ENCODE results near the gene ZNF700.
"Not testable (repeated sequence)": the region's sequence is repeated elsewhere in the genome, so short reads cannot be mapped to it uniquely, and the experiment has no call there.

ZNF700 gene

GRCh38 chr19:11924886-11925650 is at the start of gene ZNF700:
Gene ZNF700, plus strand, starts transcription at chr19:11925107. Its CDS starts 104 bp downstream, at chr19:11925211.
- DNase-seq (ENCODE audit: low read depth in 2 of 2): peak; percentile 80 to 90

- DNase-seq (ENCODE audit: low read depth in 2 of 2): peak in 1 of 2 donors; percentile 1
Measured at GRCh38 chr19:11879687-11880266, 45.1 kb upstream of the ZNF700 start.

GRCh38 chr19:11880598-11880997 is 44.3 kb upstream of the ZNF700 start:
- DNase-seq (ENCODE audit: low read depth in 2 of 2): no peak

DNA sequence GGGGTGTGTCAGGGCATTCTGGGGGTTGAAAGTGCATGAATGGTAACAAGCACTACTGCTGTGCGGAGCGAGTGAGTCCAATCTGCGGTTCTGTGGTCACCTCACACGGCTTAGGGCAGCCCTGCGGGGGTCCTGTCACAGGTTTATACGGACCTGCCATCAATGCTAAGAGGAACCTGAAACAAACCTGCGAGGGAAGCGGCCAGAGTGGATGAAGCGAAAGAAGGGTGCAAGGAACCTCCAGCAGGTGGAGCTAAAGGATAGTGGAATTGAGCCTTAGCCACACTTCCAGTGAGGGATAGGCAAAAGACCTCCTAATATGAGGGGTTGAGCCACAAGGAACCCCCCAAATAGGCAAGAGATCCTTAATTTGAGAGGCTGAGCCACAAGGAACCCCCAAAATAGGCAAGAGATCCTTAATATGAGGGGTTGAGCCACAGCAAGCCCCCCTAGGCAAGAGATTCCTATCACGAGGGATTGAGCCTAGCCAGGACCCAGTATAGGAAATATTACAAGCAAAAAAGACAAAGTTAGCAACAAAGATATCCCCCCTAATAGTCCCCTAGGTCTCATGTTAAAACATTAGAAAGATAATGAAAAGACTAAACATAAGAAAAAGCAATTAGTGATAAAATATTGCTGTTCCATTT is 43.6 kb upstream of the ZNF700 start:
- DNase-seq (ENCODE audit: low read depth in 2 of 2): peak in 1 of 2 donors; percentile 30

GRCh38 chr19:11882606-11883005 is 42.3 kb upstream of the ZNF700 start:
- DNase-seq (ENCODE audit: low read depth in 2 of 2): no peak

- no peak for DNase-seq (ENCODE audit: low read depth in 2 of 2)
Measured at GRCh38 chr19:11887234-11887610, 37.7 kb upstream of the ZNF700 start.

DNA sequence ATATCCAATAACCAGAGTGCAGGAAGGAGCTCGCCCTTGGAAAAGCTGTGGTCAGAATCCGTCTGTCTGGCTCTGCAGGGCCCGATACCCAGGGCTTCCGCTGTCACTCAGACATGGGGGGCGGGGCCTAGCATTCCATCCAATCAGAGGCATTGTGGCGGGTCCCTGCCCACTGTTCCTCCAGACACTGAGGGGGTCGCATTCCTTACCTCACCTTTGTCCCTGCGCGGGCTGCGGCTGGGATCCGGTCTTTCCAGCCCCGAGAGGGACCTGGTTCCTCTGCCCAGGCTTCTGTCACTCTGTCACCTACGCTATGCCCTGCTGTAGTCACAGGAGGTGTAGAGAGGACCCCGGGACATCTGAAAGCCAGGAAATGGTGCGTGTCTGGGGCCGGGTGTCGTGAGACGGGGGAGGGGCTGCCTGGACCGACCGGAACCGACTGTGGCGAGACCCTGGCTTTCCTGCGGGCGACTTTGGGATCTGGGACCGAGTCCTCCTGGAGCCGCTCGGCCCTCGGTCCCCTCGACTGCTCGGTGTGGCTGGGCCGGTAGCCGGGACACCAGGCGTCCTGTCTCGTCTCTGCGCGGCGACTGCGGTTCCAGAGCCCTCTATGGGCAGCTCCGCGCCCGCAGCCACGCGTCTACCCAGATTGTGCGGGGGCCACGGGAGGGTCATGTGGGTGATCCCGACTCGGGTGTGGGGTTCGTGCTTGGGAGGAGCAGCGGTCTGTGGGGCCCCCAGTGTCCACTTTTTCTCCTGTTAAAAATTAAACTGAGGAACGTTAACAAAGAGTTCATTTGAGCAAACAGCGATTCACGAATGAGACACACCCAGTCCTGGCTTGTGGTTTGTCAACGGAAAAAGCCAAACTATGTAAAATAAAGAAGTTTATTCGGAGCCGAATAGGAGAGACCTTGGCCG is 37.0 kb upstream of the ZNF700 start, which contains the start of gene ZNF69:
Gene ZNF69 (plus strand): TSS at position 172 of the 921 bp plus-strand sequence. CDS start 142 bp downstream, at position 314.
- peak; percentile 33 to 36 for DNase-seq (ENCODE audit: low read depth in 2 of 2)

DNA sequence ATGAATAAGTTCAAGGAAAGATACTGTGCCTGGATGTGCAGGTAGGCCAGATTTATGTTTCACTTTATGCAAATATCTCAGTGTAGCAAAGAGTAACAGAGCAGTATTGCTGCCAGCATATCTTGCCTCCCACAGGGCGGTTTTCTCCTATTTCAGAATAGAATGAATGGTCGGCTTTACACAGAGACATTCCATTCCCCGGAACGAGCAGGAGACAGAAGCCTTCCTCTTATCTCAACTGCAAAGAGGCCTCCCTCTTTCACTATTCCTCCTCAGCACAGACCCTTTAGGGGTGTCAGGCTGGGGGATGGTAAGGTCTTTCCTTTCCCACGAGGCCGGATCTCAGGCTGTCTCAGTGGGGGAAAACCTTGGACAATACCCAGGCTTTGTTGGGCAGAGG is 35.0 kb upstream of the ZNF700 start:
- not testable (repeated sequence) for DNase-seq (ENCODE audit: low read depth in 2 of 2)

- no peak for DNase-seq (ENCODE audit: low read depth in 2 of 2)
Measured at GRCh38 chr19:11890634-11891033, 34.3 kb upstream of the ZNF700 start.

DNA sequence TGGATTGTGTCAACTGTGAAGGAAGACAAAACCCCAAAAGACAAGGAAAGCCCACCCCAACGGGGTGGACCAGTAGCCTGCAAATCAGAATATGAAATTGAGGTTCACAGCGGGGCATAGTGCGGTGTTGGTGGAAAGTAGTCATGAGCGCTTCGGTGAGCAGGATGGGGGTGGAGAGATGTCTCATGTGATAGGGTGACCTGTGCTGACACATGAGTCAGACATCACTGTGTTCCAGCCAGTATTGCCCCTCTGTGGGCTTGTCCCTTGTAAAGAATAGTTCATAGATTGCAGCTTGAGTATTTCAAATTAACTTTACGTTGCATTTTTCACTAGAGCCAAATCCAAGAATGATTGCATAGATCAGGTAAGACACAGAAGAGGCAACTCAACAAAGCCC is 30.1 kb upstream of the ZNF700 start:
- no peak for DNase-seq (ENCODE audit: low read depth in 2 of 2)

- DNase-seq (ENCODE audit: low read depth in 2 of 2): no peak
Measured at GRCh38 chr19:11902228-11902627, 22.7 kb upstream of the ZNF700 start.

GRCh38 chr19:11905928-11906327 is 19.0 kb upstream of the ZNF700 start:
- no peak for DNase-seq (ENCODE audit: low read depth in 2 of 2)

- not testable (repeated sequence) for DNase-seq (ENCODE audit: low read depth in 2 of 2)
Measured at GRCh38 chr19:11911937-11912336, 13.0 kb upstream of the ZNF700 start.

DNA sequence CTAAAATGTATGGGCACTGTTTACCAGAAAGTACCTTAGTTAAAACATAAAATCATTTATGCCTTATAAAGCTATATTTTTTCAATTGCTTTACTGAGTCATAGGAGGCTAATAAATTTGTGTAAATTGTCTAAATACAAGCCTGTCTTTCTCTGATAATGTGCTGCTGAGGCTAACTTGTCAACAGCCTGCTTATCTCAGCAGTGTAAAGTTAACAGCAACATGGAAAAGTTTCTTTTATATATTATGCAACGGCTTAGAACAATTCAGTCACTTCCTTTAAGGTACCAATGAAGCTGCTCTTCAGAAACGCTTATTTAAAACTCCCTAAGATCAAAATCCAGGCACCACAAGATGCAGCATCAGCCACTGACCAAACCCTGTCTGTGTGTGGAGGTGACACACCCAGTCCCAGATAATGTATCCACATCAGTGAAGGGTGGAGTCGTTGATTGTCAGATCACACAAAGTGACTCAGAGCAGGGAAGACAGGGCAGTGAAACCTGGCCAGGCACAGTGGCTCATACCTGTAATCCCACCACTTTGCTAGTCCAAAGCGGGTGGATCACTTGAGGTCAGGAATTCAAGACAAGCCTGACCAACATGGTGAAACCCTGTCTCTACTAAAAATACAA is 10.4 kb upstream of the ZNF700 start:
- DNase-seq (ENCODE audit: low read depth in 2 of 2): not testable (repeated sequence)

GRCh38 chr19:11921852-11922495 is 2.9 kb upstream of the ZNF700 start:
- DNase-seq (ENCODE audit: low read depth in 2 of 2): no peak

GRCh38 chr19:11925651-11926187 is 812 bp downstream of the ZNF700 start:
- DNase-seq (ENCODE audit: low read depth in 2 of 2): not testable (repeated sequence)

DNA sequence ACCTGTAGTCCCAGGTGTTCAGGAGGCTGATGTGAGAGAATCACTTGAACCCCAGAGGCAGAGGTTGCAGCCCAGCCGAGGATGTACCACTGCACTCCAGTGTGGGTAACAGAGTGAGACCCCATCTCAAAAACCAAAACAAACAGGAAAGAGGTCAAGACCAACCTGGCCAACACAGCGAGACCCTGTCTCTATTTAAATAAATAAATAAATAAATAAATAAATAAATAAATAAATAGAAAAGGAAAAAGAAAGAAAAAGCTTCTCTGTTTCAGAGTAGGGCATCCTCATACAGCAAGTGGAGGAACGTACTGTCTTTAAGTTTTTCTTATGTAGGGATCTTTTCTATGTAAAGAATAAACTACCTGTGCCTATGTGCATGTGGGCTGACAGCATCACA is 2.3 kb downstream of the ZNF700 start:
- no peak for DNase-seq (ENCODE audit: low read depth in 2 of 2)

GRCh38 chr19:11931051-11931450 is 6.1 kb downstream of the ZNF700 start:
- DNase-seq (ENCODE audit: low read depth in 2 of 2): no peak

GRCh38 chr19:11931513-11931912 is 6.6 kb downstream of the ZNF700 start:
- no peak for DNase-seq (ENCODE audit: low read depth in 2 of 2)

DNA sequence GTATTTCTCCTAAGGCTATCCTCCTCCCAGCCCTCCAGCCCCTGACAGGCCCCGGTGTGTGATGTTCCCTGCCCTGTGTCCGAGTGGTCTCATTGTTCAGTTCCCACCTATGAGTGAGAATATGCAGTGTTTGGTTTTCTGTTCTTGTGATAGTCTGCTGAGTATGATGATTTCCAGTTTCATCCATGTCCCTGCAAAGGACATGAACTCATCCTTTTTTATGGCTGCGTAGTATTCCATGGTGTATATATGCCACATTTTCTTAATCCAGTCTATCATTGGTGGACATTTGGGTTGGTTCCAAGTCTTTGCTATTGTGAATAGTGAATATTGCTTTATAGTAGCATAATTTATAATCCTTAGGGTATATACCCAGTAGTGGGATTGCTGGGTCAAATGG is 10.9 kb downstream of the ZNF700 start:
- DNase-seq (ENCODE audit: low read depth in 2 of 2): not testable (repeated sequence)

Measured in stimulated activated CD8-positive, alpha-beta memory T cell treated with anti-CD3 and anti-CD28 coated beads, Interleukin-15, amount 100 ng/mL, for 4 hours (primary cell).